NCI-H128 (cell line): ENCODE data around the gene ABCG4.
A peak's percentile ranks its signal among the peaks of the same experiment; 100 is the strongest.
"Not testable (repeated sequence)": the region's sequence is repeated elsewhere in the genome, so short reads cannot be mapped to it uniquely, and the experiment has no call there.

Experiments used
- DNase-seq: peaks from one replicate; lab custom pipeline; 2025; ENCODE audit not compliant: unreplicated experiment; lab: John Stamatoyannopoulos, UW

ABCG4 gene

DNA sequence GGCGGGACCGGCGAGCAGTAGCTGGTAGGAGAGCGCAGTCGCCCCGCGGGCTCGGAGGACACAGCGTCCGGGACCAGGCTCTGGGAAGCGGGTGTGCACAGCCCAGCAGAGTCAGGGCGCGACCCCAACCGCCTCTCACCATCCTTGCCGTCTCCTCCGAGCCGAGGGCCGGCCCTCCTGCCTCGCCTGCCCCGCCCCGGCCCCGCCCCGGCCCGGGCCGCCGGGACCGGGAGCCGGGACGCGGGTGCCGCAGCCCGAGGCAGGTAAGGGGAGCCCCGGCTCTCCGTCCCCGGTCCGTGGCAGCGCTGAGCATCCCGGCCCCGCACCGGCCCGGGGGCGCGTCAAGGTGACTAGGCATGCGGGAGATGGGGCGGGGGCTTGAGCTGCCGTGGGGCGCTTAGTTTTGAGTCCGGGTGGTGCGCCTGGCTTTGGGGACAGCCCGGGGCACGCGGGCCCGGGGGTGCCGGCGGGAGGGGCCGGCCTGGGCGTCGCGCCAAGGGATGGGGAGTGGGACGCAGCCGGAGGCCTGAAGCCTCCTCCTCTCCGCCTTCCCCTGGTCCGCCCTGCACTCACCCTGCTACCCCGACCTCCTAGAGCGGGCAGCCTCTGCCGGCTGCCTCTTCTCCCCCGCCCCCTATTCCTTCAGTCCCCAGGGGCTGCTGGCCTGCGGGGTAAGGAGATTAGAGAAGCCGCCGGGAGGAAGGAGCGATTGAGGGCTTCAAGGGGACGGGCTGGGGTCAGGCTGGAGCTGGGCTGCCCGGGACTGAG lies at the start of gene ABCG4:
ABCG4 (plus strand) TSS at position 35 of the 768 bp plus-strand sequence. CDS start 914 bp downstream, outside the sequence.
- DNase-seq, result peak; percentile 1

DNA sequence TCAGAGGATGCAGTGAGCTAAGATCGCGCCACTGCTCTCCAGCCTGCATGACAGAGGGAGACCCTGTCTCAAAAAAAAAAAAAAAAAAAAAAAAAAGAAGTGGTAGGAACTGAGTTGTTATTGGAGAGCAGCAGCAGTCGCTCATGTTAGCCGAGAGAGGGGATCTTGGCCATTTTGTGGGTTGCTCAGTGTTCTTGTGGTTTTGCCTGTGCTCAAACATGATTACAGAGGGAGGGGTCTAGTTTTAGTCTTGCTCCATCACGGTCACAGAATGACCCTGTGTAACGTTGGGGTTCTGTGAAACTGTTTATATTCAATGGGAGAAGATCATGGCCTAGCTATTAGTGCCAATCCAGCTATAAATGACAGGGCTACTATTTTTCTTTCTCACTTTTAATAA lies 49.1 kb upstream of the ABCG4 start:
- DNase-seq, result no peak

DNA sequence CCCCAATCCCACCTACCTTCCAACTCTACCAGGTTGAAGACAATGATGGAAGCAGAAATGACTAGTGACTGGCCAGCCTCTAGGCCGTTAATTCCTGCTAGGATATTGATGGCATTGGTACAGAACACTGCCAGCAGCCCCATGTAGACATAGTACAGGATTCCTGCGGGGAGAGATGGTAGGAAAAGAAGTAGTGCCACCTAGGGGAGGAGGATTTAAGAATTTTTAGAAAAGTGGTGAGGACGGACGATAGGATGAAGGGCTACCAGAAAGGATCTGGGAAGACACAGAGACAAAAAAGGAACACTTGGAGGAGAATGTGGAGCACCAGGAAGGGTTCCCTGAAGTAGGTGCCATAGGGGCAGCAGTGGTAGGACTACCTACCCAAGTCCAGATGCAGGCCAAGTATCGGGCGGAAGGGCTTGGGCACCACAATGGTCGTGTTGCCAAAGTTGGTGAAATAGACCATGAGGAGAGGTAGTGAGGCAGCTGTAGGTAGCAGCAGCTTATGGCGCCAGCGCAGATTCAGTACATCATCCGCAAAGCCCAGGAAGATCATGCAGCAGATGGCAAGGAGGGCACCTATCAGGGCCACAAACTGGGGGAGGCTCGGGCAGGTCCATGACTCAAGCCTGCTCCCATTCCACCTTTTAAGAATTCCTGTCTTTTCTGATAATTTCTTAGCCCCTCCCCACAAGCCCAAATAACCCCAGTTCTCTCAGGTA lies 48.4 kb upstream of the ABCG4 start:
- DNase-seq, result no peak

DNA sequence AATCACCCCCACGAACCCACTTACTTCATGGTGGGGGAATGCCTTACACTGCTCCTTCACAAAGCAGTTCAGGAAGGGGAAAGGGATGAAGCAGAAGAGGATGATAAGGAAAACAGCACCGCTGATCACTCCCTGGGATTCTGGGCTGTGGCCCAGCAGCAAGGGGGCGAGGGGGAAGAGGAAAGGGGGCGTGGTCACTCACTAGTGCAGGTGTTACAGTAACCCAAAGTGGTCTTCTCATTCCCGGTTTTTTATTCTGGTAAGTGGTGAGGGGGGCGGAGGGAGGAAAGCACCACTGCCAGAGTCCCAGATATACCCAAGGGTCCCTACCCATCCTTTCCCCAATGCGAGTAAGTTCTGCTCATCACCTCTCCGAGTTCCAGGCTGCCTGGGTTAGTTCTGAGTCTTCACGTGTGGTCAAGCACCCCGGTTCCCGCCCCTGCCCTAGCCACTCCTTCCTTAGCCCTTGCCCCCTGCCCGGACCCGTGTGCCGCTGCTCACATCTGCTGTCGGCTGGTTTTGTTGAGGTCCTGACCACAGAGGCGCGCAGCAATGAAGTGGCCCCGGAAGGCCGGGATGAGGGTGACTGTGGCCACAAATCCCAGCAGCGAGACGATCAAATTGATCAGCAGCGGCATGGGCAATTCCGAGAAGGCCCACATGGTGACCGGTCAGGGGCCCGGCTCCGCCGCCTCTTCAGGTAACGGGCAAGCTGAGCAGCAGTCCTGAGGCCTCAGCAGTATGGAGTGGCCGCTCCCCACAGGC lies 47.7 kb upstream of the ABCG4 start:
- no peak for DNase-seq

DNA sequence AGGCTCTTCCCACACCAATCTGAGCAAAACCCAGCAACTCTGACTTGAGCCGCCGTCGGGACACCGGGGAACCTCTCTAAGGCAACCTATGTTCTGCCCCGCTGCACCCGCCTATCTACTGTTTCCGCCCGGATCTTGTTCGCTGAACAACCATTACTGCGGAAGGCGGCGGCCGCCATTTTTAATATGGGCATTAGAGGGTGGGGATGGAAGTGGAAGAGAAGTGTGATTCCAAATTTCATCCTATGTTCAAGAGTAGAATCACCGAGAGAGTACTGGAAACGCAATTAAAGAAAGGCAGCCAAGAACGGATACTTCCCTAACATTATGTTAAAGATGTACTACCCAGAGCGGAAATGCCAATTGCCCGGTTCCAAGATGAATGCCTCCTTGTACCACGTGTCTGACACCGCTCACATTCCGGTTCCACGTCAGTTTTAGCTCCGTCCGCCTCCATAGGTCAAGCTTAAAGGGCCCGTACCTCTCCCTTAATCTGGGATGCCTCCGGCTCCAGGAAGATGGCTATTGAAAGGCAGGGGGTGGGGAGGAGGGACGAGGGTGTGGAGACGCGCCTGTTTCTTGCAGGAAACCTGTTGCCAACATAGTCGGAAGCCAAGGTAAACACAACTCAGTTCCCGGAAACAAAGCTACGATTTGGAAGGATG lies 47.0 kb upstream of the ABCG4 start, which contains the start of gene DPAGT1:
DPAGT1 (minus strand) TSS at position 95 of the 665 bp plus-strand sequence. CDS start 198 bp downstream, outside the sequence.
- peak; percentile 52 for DNase-seq

DNA sequence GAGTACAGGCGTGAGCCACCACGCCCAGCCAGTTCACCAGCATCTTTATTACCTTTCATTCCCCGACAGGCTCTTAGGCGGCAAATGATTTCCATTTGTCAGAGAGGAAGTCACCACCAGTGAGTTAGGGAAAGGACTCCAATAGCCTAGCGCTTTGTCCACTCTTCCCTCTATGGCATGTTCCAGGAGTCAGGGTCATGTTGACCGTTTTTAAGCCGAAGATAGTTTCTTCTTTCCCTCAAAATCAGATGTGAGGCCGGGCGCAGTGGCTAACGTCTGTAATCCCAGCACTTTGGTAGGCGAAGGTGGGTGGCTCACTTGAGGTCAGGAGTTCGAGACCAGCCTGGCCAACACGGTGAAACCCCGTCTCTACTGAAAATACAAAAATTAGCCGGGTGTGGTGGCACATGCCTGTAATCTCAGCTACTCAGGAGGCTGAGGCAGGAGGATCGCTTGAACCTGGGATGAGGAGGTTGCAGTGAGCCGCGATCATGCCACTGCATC lies 45.6 kb upstream of the ABCG4 start:
- not testable (repeated sequence) for DNase-seq

DNA sequence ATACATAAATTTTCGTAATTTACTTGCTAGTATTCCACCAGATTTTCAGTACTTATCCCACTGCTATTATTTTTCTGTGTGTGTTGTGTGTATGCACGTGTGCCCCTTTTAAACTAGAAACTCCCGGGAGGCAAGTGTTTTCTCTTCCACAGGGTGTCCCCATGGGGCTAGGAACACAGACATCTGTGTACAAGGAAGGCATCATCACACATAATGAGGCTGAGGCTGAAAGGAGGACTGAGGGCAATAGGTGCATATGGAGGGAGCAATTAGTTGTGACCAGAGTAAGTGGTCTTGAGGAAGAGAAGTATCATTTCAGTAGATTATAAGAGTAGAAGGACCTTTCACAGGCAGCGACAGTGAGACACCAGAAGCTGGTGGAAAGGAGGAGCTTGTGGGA lies 45.1 kb upstream of the ABCG4 start:
- no peak for DNase-seq

DNA sequence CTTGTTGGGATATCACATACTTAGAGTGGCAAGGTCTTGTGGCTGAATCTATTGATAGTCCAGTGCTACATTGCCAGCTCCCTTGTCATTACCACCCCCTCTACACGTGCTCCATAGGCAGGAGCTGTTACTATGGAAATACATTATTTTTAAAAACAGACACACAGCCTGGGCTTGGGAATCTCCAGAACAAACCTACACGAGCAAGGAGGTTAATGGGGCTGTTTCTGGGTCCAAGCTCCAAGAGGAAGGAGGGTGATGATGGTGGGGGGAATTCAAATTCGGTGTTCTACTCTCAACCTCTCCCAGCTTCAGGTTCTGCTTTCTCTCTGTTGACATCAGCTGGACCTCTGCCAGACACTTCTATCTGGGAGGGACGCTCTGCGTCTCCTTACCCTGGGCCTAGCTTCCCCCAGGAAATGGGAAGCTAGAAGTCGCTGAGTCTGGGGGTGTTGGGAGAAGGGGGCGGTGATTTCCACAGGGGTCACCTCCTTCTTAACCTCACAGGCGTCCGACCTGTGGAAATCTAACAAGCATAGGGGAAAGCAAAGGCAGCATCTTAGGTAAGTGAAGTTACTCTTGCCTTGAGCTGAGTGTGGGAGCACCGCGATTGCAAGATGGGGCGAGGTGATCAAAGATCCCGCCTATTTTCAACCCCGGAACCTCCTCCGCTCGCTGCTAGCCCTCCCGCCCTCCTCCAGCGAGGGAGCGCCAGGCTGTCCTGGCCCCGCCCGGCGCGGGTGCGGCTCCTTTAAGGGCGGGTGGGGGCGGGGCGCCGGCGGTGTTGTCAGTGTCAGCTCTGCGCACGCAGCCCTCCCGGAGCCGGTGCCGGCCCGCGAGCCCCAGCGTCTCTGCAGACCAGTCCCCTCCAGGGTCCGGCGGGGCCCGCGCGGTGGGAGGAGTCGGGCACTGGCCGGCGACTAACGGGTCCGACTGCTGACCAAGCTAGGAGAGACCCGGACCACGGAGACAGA lies 42.0 kb upstream of the ABCG4 start, which contains the start of gene C2CD2L:
C2CD2L (plus strand) TSS at position 781 of the 974 bp plus-strand sequence. CDS start 398 bp downstream, outside the sequence.
- DNase-seq, result peak; percentile 36

DNA sequence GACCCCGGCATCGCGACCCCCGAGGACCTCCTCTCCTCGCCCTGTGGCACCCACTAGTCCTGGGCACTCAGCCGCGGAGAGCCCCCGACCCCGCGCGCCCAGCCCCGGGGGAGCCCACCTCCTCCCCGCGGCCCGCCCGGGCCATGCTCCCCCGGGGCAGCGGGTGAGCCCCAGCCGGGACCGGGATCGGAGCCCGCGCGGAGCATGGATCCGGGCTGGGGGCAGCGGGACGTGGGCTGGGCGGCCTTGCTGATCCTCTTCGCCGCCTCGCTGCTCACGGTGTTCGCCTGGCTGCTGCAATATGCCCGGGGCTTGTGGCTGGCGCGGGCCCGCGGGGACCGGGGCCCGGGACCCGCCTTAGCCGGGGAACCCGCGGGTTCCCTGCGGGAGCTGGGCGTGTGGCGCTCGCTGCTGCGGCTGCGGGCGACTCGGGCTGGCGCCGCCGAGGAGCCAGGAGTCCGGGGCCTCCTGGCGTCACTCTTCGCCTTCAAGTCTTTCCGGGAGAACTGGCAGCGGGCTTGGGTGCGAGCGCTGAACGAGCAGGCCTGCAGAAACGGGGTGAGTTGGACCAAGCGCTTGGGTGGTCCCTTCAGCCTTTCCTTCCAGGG lies 41.2 kb upstream of the ABCG4 start:
- DNase-seq, result no peak

DNA sequence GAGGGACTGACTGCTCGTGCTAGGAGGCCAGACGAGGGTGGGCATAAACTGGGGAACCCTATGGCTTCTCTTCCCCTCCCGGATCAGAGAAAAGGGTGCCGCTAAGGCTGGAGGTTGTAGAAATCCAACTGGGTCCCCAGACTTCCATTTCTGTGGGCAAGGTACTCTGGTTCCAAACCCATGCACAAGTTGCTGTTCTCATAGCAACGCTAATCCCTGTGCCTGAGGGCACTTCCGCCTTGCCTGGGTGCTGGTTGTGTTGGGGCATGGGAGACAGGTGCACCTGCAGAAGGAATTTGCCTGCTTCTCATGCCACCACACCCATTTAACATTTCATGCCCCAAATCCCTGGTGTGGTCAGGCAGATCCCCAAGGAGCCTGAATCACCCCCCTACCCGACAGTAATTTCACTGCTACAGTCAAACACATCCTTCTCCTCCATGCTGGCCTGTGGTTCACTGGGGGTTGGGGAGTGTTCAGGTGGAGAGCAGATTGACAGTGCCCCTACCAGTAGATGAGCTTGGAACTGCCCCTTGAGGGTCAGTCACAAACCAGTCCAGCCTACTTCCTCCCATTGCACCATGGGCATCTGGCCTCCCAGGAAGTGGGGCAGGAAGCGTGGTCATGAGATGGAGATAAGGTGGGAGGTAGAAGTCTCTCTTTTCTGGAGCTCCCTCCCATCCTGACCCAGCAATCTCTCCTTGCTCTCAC lies 40.6 kb upstream of the ABCG4 start:
- no peak for DNase-seq

DNA sequence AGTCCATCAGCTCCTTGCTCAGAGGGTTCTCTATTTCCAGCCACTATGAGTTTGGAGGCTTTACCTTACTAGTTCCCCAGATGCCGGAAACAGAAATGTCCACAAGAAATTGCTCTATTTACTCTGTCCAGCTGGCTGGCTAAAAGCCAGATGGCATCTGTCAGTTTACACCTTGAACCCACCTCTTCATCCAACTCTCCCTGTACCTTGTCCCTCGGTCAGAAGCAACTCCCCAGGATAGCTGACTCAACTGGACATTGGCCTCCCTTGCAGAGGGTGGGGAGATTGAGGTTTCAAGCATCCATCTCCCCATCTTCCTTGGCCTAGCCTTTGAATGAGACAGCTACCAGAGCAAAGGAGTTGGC lies 40.0 kb upstream of the ABCG4 start:
- no peak for DNase-seq

DNA sequence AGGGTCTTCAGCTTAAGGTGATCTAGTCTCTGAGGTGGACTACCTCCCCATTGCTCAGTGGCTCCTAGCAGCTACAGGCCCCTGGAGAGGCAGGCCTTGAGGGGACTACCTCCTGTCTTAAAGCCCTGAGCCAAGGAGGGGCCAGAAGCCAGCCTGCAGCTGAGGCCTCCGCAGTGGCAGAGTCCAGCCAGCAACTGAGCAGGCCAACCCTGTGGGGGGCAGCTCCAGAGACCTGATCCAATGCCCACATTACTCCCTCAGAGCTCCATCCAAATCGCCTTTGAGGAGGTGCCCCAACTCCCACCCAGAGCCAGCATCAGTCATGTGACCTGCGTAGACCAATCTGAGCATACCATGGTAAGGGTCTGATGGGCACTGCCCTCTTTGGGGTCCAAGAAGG lies 39.0 kb upstream of the ABCG4 start:
- no peak for DNase-seq

DNA sequence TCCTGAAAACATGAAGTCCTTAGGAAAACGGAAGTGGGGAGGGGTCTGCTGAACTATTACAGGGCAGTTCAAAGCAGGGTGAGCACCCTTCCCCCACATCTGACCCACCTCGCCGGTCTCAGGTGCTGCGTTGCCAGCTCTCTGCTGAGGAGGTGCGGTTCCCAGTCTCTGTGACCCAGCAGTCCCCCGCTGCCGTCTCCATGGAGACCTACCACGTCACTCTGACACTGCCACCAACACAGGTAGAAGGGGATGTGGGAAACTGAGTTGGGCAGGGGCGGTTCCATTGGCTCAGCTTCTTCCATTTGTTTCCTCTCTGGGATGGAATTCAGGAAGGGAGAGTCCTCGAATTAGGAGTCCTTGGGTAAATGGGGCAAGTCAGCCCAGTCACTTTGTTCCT lies 38.4 kb upstream of the ABCG4 start:
- no peak for DNase-seq

DNA sequence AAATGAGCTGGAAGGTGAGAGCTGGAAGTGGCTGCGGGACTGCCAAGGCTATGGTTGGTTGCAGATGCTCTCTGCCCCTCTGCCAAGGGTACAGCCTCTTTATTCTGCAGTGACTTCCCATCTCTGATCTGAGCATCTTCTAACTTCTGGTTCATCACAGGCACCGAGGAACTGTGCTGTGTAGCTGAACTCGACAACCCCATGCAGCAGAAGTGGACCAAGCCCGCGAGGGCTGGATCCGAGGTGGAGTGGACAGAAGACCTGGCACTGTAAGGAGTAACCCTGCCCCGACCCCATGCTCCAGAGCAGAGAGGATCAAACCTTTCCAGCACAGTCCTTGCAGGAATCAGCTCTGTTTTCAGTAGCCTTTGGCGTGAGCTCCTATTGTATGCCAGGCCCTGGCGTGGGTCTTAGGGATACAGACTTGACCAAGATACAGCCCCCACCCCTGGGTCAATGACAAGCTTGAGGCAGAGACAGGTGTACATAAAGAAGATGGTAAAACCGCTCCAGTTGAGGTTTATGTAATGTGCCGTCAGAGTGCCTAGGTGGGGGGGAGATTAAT lies 37.4 kb upstream of the ABCG4 start:
- no peak for DNase-seq

DNA sequence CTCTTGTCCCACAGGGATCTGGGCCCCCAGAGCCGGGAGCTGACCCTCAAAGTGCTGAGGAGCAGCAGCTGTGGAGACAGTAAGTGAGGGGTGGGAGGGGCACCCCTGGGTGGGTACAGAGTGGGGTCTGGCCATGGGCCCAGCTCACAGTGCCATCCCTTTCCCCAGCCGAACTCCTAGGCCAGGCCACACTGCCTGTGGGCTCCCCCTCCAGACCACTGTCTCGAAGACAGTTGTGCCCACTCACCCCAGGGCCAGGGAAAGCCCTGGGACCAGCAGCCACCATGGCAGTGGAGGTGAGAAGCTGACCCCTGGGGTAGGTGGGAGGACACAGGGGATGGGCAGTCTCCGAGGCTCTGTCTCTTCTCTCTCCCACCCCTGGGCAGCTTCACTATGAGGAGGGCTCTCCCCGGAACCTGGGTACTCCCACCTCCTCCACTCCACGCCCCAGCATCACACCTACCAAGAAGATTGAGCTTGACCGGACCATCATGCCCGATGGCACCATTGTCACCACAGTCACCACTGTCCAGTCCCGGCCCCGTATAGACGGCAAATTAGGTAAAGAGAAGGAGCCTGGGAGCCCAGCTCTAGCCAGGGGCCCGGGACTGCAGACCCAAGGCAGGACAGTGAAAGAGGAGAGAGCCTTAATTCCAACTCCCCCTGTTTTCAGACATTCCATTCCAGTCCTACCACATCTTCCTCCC lies 36.4 kb upstream of the ABCG4 start:
- DNase-seq, result no peak

DNA sequence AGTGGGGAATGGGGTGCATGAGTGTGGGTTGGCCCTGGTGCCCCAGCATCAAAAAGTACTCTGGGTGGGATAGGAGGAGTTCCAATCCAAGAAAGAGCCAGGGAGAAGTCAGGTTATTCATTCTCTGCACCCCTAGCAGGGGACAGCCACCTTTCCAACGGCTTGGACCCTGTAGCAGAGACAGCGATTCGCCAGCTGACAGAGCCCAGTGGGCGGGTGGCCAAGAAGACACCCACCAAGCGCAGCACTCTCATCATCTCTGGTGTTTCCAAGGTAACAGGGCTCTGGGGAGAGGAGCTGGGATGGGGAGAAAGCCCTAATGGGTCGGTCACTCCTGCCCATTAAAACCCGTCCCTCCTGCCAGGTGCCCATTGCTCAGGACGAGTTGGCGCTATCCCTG lies 35.1 kb upstream of the ABCG4 start:
- DNase-seq, result no peak

DNA sequence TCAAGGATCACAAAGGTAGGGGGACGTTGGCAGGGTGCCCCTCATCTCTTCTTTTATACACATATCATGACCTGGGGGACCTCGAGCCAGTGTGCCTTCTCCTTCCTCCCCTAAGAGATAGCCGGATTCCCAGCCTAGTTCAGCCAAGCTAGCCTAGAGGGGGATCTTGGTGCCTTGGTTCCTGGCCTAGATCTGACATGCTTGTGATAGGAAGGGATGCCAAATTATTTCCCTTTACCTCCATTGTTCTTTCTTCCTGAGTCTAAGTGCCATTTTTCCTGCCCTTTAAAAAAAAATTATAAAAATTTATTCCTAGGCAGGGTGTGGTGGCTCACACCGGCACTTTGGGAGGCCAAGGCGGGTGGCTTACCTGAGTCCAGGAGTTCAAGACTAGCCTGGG lies 34.5 kb upstream of the ABCG4 start:
- DNase-seq, result no peak
